Adrenal gland (tissue), 5 donors: ENCODE results near the gene E2F4.

Experiments used
- POLR2A ChIP-seq, 2 donors: fragments of 450-650 bp; IDR thresholded peaks; one replicate each; pipeline ENCODE4 v1.6.1; 2017; ENCODE audit warnings: antibody characterized with exemption in 2 of 2, mild to moderate bottlenecking in 2 of 2, moderate library complexity in 1 of 2
- TF ChIP-seq, protein P1 (sequence below), 6 experiments: fragments of 450-650 bp in 4 of 6; fragments of 200-600 bp in 2 of 6; sonication (generic) in 1 of 6; IDR thresholded peaks; 1 replicate in 5 of 6; 2 replicates in 1 of 6; pipeline versions ENCODE4 v1.5.1 to v1.8.0; 2016 to 2021; ENCODE audit warnings: antibody characterized with exemption in 6 of 6, mild to moderate bottlenecking in 2 of 6, moderate library complexity in 1 of 6
- donor health status: DM: no; HTN: no; CAD: no.

DNA sequence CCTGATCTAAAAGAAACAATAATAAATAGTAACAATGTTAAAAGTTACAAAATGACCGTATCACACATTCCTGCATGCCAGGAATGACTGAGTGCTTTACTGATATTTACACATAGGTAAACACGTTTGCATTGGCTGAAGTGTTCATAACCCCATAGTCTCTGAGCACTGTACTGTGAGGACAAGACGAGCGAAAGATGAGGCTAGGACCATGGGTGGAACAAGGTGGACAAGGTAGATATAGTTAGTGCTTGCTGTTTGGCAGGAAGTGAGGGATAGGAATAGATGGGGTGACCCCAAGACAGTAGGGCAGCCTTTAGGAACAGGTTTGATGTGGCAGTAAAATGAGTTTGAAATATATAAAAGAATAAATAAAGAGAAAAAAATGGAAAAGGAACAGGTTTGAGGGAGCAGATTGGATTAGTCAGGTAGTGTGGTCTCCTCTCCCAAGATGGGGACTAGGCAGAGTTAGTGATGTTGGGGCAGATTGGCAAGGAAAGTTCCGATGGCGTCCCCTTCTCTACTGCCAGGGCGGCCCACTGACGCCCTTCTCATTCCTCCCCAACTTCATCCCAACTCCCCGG lies 452 bp upstream of the E2F4 start:
- TF ChIP-seq, protein P1, sequence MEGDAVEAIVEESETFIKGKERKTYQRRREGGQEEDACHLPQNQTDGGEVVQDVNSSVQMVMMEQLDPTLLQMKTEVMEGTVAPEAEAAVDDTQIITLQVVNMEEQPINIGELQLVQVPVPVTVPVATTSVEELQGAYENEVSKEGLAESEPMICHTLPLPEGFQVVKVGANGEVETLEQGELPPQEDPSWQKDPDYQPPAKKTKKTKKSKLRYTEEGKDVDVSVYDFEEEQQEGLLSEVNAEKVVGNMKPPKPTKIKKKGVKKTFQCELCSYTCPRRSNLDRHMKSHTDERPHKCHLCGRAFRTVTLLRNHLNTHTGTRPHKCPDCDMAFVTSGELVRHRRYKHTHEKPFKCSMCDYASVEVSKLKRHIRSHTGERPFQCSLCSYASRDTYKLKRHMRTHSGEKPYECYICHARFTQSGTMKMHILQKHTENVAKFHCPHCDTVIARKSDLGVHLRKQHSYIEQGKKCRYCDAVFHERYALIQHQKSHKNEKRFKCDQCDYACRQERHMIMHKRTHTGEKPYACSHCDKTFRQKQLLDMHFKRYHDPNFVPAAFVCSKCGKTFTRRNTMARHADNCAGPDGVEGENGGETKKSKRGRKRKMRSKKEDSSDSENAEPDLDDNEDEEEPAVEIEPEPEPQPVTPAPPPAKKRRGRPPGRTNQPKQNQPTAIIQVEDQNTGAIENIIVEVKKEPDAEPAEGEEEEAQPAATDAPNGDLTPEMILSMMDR (IDR thresholded peaks at IDR 0.05) = no peak
- no peak for TF ChIP-seq POLR2A (IDR thresholded peaks at IDR 0.05)
